ENCODE data around the gene TK2. TPM values are rescaled to one million over a fixed set of nuclear protein-coding genes. Genes with fewer than 3 reads are reported as not detected.
"Not testable (repeated sequence)": the region's sequence is repeated elsewhere in the genome, so short reads cannot be mapped to it uniquely, and the experiment has no call there.

The TK2 gene
- total RNA-seq, 1 donor from 2014 or later: 16.1 TPM

- no peaks in the 10 kb centered on the region for H3K36me3 Mint-ChIP-seq (ENCODE audit: insufficient read depth)
- no peak overlapping the region for H3K27ac Mint-ChIP-seq
- no peak for DNase-seq (ENCODE audit: low spot score, unreplicated experiment)
- H3K4me3 Mint-ChIP-seq (ENCODE audit: low read depth): no peak overlapping the region
- H3K4me1 Mint-ChIP-seq (ENCODE audit: low read depth): no peaks in the 10 kb centered on the region
- TF ChIP-seq CTCF (IDR thresholded peaks at IDR 0.05; ENCODE audit: unreplicated experiment): no peak
- H3K27me3 Mint-ChIP-seq: peaks cover 46% of the 10 kb centered on the region
- H3K9me3 Mint-ChIP-seq (ENCODE audit: low read depth): no peaks in the 10 kb centered on the region
Measured at GRCh38 chr16:66469291-66469946, 80.5 kb downstream of the TK2 start.

- Mint-ChIP-seq H3K27me3 (peaks cover 46% of the 10 kb centered on the region), H3K27ac (no peak overlapping the region), H3K4me3 (ENCODE audit: low read depth) (no peak overlapping the region), H3K36me3 (ENCODE audit: insufficient read depth) (no peaks in the 10 kb centered on the region), H3K4me1 (ENCODE audit: low read depth) (no peaks in the 10 kb centered on the region), H3K9me3 (ENCODE audit: low read depth) (no peaks in the 10 kb centered on the region)
- DNase-seq (ENCODE audit: low spot score, unreplicated experiment): no peak
- TF ChIP-seq CTCF (IDR thresholded peaks at IDR 0.05; ENCODE audit: unreplicated experiment): no peak
Measured at GRCh38 chr16:66468321-66468965, 81.5 kb downstream of the TK2 start.

- Mint-ChIP-seq H3K4me3 (ENCODE audit: low read depth) (no peak overlapping the region), H3K27ac (no peak overlapping the region), H3K9me3 (ENCODE audit: low read depth) (no peaks in the 10 kb centered on the region), H3K4me1 (ENCODE audit: low read depth) (no peaks in the 10 kb centered on the region), H3K36me3 (ENCODE audit: insufficient read depth) (no peaks in the 10 kb centered on the region), H3K27me3 (peaks cover 54% of the 10 kb centered on the region)
- no peak for DNase-seq (ENCODE audit: low spot score, unreplicated experiment)
- TF ChIP-seq CTCF (IDR thresholded peaks at IDR 0.05; ENCODE audit: unreplicated experiment): no peak
Measured at GRCh38 chr16:66467611-66468010, 82.3 kb downstream of the TK2 start.

- H3K27ac Mint-ChIP-seq; H3K9me3 Mint-ChIP-seq (ENCODE audit: low read depth); H3K4me1 Mint-ChIP-seq (ENCODE audit: low read depth); DNase-seq (ENCODE audit: low spot score, unreplicated experiment); H3K4me3 Mint-ChIP-seq (ENCODE audit: low read depth); H3K36me3 Mint-ChIP-seq (ENCODE audit: insufficient read depth): not testable (repeated sequence)
- H3K27me3 Mint-ChIP-seq: peaks cover 55% of the 10 kb centered on the region
Measured at GRCh38 chr16:66466636-66467035, 83.3 kb downstream of the TK2 start.

- H3K27ac Mint-ChIP-seq; H3K4me3 Mint-ChIP-seq (ENCODE audit: low read depth); H3K9me3 Mint-ChIP-seq (ENCODE audit: low read depth); DNase-seq (ENCODE audit: low spot score, unreplicated experiment); H3K4me1 Mint-ChIP-seq (ENCODE audit: low read depth); H3K36me3 Mint-ChIP-seq (ENCODE audit: insufficient read depth): not testable (repeated sequence)
- H3K27me3 Mint-ChIP-seq: peaks cover 57% of the 10 kb centered on the region
Measured at GRCh38 chr16:66465946-66466345, 84.0 kb downstream of the TK2 start.

- Mint-ChIP-seq H3K36me3 (ENCODE audit: insufficient read depth) (no peaks in the 10 kb centered on the region), H3K9me3 (ENCODE audit: low read depth) (no peaks in the 10 kb centered on the region), H3K4me1 (ENCODE audit: low read depth) (no peaks in the 10 kb centered on the region), H3K27me3 (peaks cover 59% of the 10 kb centered on the region), H3K4me3 (ENCODE audit: low read depth) (no peak overlapping the region), H3K27ac (no peak overlapping the region)
- DNase-seq (ENCODE audit: low spot score, unreplicated experiment): no peak
- TF ChIP-seq CTCF (IDR thresholded peaks at IDR 0.05; ENCODE audit: unreplicated experiment): no peak
Measured at GRCh38 chr16:66462912-66463311, 87.0 kb downstream of the TK2 start.
